HG02678 (cell line): Measurements from ENCODE around the gene BARHL2.

ENCODE experiments used
- ATAC-seq: cut with Tn5 transposase; IDR thresholded peaks from one replicate; pipeline ENCODE4 v1.9.1; 2021; ENCODE audit warnings: mild to moderate bottlenecking, moderate library complexity; ENCODE audit not compliant: unreplicated experiment

BARHL2 gene

GRCh38 chr1:90716552-90717355, at the start of gene BARHL2:
TSS of gene BARHL2 (minus strand) at chr1:90717302. CDS start at chr1:90717195, 107 bp downstream.
- no peak for ATAC-seq

GRCh38 chr1:90763930-90764329, 46.8 kb upstream of the BARHL2 start:
- no peak for ATAC-seq

GRCh38 chr1:90763506-90763905, 46.4 kb upstream of the BARHL2 start:
- ATAC-seq, result no peak

GRCh38 chr1:90761781-90762589, 44.9 kb upstream of the BARHL2 start:
- no peak for ATAC-seq

- no peak for ATAC-seq
Measured at GRCh38 chr1:90761156-90761555, 44.1 kb upstream of the BARHL2 start.

GRCh38 chr1:90753556-90753955, 36.5 kb upstream of the BARHL2 start:
- no peak for ATAC-seq

GRCh38 chr1:90748668-90749067, 31.6 kb upstream of the BARHL2 start:
- no peak for ATAC-seq

GRCh38 chr1:90746857-90747256, 29.8 kb upstream of the BARHL2 start:
- no peak for ATAC-seq

- ATAC-seq, result no peak
Measured at GRCh38 chr1:90745972-90746371, 28.9 kb upstream of the BARHL2 start.

- no peak for ATAC-seq
Measured at GRCh38 chr1:90732136-90732535, 15.0 kb upstream of the BARHL2 start.

GRCh38 chr1:90731382-90732050, 14.4 kb upstream of the BARHL2 start:
- no peak for ATAC-seq

GRCh38 chr1:90730243-90731022, 13.3 kb upstream of the BARHL2 start:
- ATAC-seq, result no peak

GRCh38 chr1:90729504-90730242, 12.6 kb upstream of the BARHL2 start:
- no peak for ATAC-seq

- no peak for ATAC-seq
Measured at GRCh38 chr1:90728502-90729287, 11.6 kb upstream of the BARHL2 start.

GRCh38 chr1:90727917-90728501, 10.9 kb upstream of the BARHL2 start:
- no peak for ATAC-seq

- no peak for ATAC-seq
Measured at GRCh38 chr1:90726986-90727480, 9.9 kb upstream of the BARHL2 start.

GRCh38 chr1:90726425-90726985, 9.4 kb upstream of the BARHL2 start:
- ATAC-seq, result no peak

- no peak for ATAC-seq
Measured at GRCh38 chr1:90725657-90726424, 8.7 kb upstream of the BARHL2 start.
